Activated CD4-positive, alpha-beta T cell treated with anti-CD3 and anti-CD28 coated beads, Interleukin-2, amount 50 U/mL, for 48 hours (primary cell): ENCODE measurements around the gene DNM2.
"Not testable (repeated sequence)": the region's sequence is repeated elsewhere in the genome, so short reads cannot be mapped to it uniquely, and the experiment has no call there.

Experiments
- DNase-seq, 2 experiments: peaks; one replicate each; pipeline ENCODE4 v3.0.0-alpha.2; 2020

The DNM2 gene

DNA sequence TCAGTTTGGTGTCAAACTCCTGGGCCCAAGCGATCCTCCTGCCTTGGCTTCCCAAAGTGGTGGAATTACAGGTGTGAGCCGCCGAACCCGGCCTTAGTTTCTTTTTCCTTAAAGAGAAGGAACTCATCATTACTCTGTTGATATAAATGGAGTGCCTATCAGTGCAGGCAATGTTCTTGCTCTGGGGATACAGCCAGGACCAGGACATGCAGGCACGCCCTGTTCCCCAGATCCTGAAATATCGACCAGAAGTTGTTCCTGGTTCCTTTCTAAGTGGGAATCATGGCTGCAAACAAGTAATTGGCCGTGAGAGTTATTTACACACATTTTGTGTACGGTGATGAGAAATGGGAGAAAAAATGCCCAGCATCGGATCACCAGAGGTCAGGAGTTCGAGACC lies 8.4 kb downstream of the DNM2 start:
- DNase-seq: no peak

DNA sequence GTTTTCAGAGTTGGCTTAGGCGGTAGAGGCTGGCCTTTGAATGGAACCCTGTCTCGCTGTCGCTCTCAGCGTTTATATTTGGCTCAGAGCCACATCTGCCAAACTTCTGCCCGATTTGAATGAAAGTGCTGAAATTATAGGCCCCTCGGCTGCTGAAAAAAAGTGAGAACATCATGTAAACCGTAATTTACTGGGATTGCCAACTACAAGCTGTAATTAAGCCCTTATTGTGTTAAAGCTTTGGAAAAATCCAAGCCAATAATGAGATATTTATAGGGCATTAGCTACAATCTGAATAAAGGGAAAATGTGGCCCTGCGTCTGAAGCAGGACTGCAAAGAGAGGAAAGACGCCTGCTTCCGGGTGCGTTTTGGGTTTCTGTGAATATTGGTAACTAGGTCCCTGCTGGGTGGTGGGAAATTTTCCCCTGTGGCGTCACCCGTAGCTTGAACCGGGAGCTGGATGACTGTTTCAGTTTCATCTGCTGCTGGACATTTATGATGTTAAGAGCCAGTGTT lies 9.9 kb downstream of the DNM2 start:
- no peak for DNase-seq

DNA sequence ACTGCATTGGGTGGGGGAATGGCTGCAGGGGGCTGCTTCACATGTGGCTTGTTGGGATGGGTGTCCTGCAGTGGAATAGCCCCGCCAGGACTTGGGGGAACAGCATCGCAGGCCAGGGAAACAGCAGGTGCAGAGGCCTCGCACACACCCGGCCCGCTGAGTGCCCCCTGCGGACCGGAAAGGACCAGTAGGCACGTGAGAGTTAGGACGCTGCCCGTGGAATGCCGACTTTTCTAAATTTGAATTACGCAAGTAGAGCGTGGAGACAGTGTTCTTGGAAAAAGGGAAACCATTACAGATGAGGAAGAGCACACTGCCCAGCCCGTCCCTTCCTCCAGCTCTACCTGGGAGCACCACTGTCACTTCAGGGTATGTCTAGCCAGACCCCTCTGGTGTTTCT lies 11.5 kb downstream of the DNM2 start:
- no peak for DNase-seq

DNA sequence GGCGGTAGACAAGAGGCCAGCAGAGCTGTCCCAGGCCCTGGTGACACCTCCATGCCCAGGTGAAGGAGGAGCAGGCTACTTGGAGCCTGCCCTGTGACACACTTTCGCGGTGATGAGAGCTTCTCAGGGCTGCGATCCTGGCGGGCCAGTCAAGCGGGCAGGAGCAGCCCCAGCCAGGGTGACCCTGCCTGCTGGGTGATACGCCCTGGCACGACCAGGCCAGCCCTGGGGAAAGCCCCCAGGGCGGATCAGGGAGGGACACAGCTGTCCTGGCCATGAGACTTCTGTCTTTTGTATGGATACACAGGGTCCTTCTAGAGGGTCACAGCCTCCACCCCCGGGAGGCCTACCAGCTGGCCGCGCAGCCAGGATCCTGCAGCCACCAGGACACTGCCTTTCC lies 13.1 kb downstream of the DNM2 start:
- no peak for DNase-seq

DNA sequence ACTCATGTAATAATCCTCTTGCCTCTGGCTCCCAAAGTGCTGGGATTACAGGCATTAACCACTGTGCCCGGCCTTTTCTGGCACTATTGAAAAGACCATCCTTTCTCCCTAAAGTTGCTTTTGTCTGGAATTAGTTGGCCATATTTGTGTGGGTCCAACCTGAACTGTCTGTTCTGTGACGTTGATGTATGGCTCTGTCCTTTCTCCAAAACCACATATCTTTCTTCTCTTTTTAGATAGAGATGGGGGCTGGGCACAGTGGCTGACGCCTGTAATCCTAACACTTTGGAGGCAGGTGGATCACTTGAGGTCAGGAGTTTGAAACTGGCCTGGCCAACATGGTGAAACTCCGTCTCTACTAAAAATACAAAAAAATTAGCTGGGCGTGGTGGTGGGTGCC lies 17.9 kb downstream of the DNM2 start:
- DNase-seq: no peak

DNA sequence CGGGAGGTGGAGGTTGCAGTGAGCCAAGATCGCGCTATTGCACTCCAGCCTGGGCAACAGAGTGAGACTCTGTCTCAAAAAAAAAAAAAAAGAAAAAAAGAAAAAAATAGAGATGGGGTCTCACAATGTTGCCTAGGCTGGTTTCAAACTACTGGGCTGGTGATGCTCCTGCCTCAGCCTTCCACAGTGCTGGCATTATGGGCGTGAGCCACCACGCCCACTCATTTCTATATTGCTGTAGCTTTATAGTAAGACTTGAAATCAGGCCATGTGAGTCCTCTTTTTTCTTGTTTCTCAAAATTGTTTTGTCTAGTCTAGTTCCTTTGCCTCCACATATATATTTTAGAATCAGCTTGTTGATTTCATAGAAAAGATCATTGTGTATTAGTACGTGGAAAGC lies 18.3 kb downstream of the DNM2 start:
- DNase-seq: no peak

DNA sequence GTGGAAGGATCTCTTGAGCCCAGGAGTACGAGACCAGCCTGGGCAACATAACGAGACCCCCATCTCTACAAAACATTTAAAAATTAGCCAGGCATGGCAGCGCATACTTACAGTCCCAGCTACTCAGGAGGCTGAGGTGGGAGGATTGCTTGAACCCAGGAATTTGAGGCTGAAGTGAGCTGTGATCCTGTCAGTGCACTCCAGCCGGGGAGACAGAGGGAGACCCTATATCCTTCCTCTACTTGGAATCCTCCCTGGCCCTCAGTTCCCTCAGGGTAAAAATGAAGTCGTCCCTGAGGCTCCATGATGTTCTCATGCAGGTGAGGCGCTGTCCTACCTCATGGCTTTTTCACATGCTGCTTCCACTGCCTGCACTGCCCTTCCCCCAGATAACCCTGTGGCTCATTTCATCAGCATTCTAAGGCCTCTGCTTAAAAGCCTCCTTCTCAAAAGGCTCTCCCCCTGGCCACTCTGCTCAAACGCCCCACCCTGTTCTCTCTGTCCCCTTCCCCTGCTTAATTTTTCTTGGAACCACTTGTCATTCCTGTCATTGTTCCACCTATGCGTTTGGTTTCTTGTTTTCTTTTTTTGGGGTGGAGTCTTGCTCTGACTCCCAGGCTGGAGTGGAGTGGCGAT lies 19.2 kb downstream of the DNM2 start:
- no peak for DNase-seq

DNA sequence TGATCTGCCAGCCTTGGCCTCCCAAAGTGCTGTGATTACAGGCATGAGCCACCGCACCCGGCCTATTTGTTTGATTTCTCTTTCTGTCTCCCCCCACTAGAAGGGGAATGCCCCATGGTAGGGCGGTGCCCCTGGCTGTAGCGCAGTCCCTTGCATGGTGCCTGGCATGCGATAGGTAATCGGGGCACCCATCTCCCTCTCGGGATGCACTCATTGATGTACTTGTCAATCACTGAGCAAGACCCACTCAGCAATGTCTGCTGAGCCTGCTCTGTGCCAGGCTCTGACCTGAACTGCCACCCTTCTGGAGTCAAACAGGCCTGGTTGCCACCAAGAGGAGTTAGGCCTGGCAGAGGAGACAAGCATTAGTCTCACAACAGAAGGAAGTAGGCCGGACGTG lies 19.8 kb downstream of the DNM2 start:
- DNase-seq: no peak

DNA sequence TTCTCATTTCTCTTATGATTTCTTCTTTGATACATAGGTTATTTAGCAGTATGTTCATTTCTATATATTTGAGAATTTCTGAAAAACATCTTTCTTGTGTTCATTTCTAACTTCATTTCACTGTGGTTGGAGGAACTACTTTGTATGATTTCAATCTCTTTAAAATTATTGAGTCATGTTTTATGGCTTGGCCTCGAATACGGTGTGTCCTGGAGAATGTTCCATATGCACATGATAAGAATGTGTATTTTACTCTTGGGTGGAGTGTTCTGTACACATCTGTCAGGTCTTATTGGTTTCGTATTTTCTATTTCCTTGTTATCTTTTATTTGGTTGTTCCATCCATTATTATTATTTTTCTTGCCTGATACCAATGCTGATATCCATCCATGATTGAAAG lies 22.9 kb downstream of the DNM2 start:
- no peak for DNase-seq

DNA sequence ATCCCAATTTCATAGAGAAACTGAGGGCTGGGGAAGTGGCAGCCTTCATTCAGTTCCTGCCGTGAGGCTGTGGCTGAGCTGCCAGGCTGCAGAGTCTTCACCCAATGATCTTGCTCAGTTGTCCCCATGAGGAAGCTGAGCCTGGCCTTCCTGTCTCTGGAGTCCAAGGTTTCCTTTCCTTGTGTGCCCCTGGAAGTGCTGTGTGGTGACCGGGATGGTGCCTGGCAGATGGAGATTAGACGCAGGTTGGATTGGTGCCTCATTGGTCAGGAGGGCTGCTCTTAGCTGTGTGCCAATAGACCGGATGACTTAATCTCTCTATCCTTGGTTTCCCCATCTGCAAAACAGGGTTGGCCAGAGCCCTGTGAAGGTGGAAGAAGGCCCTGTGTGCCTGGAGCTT lies 24.6 kb downstream of the DNM2 start:
- no peak for DNase-seq

DNA sequence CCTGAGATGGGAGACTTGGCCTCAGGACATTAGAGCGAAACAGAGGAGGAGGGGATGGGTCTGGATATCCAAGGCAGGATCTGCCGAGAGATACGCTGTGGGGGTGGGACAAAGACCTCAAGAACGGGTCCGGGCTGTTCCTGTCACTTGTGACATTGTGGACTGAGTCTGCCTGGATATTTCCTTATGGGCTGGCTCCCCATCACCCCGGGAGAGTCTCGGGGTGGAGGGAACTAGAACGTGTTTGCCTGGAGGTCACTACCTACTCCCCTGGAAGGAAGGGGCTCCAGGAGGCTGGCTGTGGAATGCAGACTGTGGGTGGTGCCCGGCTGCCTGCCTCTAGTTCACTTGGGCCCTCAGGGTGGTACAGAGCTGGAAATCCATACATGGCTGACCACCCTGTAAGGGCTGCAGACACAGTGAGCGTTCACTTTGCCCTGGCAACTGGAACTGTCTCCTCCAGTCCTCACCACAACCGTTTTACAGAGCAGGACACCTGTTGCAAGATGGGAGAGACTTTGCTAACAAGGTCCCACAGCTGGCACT lies 26.4 kb downstream of the DNM2 start:
- no peak for DNase-seq

DNA sequence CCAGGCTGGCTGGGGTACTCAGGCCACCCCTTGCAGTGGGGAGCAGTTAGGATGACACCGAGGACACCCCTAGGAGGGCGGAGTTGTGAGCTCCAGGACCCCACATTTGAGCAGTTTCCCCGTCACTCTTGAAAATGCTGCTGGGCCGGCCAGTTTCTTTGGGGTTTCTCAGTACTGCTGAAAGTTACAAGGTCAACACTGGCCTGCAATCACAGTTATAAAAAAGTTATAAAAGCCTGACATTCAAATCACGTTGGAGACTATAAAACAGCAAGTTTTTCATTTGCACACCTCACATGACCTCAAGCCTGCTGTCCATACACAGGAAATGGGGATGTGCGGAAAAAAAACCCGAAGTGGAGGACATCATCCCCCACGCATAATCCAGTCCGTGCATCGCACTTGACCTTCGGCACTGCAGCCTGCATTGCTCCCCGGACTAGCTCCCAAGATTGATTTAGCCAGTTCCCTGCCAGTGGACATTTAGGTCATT lies 27.0 kb downstream of the DNM2 start:
- no peak for DNase-seq

DNA sequence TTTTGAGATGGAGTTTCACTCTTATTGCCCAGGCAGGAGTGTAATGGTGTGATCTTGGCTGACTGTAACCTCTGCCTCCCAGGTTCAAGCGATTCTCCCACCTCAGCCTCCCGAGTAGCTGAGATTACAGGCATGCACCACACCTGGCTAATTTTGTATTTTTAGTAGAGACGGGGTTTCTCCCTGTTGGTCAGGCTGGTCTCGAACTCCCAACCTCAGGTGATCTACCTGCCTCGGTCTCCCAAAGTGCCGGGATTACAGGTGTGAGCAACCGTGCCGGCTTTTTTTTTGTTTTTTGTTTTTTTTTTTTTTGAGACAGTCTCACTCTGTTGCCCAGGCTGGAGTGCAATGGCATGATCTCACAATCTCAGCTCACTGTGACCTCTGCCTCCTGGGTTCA lies 28.6 kb downstream of the DNM2 start:
- not testable (repeated sequence) for DNase-seq

DNA sequence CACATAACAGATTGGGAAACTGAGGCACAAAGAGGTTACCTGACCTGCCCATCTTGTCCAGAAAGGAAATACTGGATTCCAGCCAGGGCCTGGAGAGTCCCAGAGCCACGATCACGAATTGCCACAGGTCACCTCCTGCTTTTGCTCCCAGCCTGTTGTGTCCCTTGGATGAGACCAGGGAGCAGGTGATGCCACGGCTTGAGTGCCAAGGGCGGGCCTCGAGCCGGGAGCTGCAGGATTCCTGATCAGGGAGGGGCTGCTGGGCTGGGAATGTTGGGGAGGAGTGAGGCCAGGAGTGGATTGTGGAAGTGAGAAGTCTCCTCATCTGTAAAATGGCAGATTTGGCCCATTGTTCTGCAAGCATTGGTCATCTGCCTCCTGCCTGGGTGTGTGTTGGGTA lies 29.4 kb downstream of the DNM2 start:
- DNase-seq: no peak

DNA sequence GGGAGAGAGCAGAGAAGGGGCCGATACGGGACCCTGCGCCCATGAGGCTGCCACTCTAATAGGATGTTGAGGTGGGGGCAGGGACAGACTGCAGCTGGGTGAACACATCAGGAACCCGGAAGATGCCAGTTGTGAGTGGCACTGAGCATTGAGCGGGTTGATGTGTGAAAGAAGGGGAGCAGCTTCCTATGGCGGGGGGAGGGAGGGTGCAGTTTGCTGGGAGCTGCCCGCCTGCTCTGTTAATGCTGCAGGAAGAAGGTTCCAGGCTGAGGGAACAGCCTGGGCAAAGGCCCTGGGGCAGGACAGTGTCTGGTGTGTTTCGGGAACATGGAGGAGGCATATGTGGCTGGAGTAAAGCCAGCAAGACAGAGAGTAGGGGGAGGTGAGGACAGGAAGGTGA lies 29.8 kb downstream of the DNM2 start:
- DNase-seq: no peak

DNA sequence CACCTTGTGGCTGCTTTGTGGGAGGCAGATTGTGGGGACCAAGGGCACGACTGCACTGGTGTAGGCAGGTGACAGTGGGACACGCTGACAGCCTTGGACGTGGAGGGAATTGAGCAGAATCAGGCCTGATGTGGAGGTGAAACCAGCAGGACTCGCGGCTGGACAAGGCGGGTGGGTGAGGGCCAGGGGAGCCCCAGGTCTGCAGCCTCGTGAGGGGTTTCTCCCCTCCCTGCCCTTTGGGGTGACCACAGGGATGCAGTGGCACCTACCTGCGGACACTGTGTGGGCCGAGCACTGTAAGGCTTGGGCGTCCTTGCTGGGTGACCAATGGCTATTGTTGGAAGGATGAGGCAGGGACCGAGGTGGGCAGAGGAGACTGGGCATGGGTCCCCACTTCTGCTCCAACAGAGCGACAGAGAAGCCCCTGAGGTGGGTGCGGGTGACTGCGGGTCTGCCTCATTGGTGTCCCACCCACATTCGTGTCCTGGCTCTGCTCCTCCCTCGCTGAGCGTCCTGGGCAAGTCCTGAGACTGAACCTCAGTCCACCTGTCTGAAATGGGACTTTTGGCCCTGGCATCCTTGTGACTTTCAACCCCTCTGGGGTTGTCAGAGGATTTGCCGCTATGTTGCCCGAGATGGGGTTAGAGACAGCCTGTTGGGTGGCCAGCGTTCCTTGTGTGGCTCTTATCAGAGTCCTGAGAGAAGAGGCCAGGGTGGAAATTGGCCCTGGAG lies 30.5 kb downstream of the DNM2 start:
- no peak for DNase-seq

DNA sequence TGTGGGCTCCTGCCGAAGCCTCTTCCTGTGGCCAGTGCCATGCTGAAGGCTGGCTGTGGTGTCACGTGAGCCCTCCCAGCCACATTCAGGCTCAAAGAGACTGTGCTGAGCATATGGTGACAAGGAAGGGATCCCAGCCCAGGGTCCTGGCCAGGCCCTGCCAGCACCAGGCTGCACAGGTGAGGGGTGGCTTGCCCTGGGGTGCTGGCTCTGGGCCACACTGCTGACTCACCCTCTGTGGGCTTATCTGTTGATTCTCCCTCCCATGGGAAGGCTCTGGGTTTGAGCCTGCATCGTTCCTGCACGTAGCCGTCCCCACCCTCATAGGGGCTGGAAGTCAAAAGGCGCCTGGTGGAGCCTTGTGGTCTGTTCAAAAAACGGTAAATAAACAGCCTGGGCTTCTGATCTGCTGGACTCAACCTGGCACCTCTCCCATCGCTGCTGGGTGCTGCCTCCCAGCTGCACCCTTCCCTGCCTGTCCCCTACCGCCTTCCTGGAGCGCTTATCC lies 31.1 kb downstream of the DNM2 start:
- no peak for DNase-seq

DNA sequence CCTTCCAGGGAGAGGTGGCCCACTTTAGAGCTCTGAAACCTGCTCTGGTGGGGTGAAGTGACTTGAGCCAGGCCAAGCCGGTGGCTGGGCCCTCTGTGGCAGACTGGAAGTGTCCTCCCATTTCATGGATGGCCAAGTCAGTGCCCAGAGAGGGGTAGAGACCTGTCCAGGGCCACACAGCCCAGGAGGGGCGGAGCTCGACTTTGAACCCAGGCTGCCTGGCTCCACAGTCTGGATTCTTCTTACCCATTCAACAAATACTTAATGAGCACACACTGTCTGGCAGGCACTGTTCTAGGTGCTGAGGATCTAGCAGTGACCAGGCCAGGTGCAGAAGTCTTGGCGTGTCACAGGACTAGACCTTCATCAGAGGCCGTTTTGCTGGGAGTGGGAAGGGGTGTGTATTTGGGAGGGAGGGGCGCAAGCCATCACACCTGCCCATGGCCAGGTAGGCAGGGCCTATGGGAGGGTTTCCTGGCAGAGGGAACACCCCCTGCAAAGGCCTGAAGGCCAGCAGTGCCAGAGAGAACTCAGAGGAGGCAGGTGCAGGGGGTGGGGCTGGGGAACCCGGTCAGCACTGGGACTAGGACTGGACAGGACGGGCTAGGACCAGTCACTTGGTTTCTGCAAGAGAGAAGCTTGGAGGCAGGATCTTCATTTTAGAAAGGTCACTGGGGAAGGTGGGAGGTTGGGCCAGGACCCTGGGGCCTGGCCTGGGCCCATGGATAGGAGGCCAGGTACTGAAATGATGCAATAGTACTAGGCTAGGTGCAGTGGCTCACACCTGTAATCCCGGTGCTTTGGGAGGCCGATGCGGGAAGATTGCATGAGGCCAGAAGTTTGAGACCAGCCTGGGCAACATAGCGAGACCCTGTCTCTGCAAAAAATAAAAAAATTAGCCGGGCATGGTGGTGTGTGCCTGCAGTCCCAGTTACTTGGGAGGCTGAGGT lies 31.8 kb downstream of the DNM2 start:
- no peak for DNase-seq

DNA sequence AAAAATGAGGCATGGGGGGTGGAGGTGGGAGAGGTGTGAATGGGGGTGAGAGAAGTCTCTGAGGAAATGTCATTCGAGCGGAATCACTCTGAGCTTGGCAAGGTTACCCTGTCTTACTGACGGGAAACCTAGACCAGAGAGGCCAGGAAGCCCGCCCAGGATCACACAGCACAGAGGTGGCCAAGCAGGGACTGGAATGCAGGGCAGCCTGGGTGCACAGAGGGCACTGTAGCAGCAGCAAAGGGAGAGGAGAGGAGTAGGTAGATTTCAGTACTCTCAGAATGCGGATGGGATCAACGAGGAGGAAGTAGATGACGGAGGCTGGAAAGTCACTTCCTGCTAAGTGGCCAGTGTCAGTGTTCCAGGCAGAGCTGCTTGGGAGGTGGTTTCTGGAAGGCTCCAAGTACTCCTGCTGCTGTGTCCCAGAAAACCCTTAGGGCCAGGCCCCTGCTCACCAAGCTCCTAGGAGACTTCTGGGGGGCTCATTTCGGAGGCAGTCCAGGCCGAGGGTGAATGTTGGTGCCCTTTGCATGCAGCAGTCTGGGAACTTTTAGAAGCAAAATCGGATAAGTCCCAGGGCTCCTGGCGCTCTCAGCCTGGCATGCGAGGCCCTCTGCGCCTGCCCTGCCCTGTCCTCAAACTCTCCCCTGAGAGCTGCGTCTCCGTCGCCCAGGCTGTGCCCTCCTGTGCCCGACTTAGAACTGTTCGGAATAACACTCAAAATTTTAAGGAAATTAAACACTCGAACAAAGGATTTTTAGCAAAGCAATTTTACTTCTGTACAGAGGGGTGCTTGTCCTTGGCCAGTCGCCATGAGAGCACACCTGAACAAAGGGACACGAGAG lies 33.5 kb downstream of the DNM2 start:
- DNase-seq: no peak

DNA sequence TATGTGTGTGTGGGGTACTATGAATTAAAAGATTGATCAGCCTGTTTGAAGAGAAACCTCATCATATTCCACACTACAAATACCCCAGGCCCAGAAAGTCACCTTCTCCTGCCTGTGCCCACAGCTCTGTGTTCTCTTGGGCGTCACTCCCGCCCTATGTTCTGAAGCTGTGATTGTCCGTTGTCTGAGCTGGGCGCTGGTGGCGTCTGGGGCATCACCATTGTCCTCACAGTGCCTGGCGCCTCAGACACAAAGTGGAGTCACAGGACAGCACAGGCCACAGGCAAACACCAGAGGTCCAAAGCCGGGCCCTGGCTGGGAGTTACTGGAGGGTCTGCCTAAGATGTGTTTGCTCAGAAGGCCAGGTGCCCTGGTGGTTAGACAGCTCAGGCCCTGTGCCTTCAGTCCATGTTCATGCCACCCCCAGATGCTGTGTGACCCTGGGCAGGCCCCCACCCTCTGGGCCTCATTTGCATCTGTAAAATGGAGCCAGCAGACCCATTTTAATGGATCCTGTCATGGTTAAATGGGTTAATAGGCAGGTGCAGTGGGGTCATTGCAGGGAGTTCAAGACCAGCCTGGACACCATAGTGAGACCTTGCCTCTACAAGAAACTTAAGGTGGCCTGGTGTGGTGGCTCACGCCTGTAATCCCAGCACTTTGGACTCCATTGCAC lies 34.5 kb downstream of the DNM2 start:
- DNase-seq: no peak
